Measurements from ENCODE around the gene CGREF1. TPM values are rescaled to one million over a fixed set of nuclear protein-coding genes. Genes with fewer than 3 reads are reported as not detected.
A peak's percentile ranks its signal among the peaks of the same experiment; 100 is the strongest.

Gene CGREF1
- total and polyA plus RNA-seq, 4 donors: 19.0 to 55.3 (median 35.4) TPM

- no peak for DNase-seq (ENCODE audit: low read depth in 4 of 6, low spot score in 6 of 6)
- H3K4me3 ChIP-seq (ENCODE audit: low read depth, low read length): no peak overlapping the region
- no peaks in the 10 kb centered on the region for H3K9me3 ChIP-seq (ENCODE audit: control insufficient read depth, insufficient read depth, low read length)
- 89% methylated on average over 11 of the region's 11 CpGs for WGBS (ENCODE audit: insufficient coverage)
- H3K27ac ChIP-seq (ENCODE audit: low read depth, low read length): no peak overlapping the region
- H3K36me3 ChIP-seq (ENCODE audit: control insufficient read depth, insufficient read depth, low read length): peaks cover 54% of the 10 kb centered on the region
- H3K4me1 ChIP-seq (ENCODE audit: control insufficient read depth, insufficient read depth, low read length): peaks cover 24% of the 10 kb centered on the region
- H3K27me3 ChIP-seq (ENCODE audit: control insufficient read depth, insufficient read depth, low read length): no peaks in the 10 kb centered on the region
Observed at GRCh38 chr2:27053321-27053720, 65.6 kb downstream of the CGREF1 start.

- Histone ChIP-seq H3K27ac (ENCODE audit: low read depth, low read length) (peak overlapping the region; percentile 99), H3K4me1 (ENCODE audit: control insufficient read depth, insufficient read depth, low read length) (peaks cover 24% of the 10 kb centered on the region), H3K9me3 (ENCODE audit: control insufficient read depth, insufficient read depth, low read length) (no peaks in the 10 kb centered on the region), H3K4me3 (ENCODE audit: low read depth, low read length) (peak overlapping the region; percentile 94), H3K27me3 (ENCODE audit: control insufficient read depth, insufficient read depth, low read length) (no peaks in the 10 kb centered on the region), H3K36me3 (ENCODE audit: control insufficient read depth, insufficient read depth, low read length) (peaks cover 42% of the 10 kb centered on the region)
- WGBS (ENCODE audit: insufficient coverage): under 1% methylated on average over 18 of the region's 24 CpGs
- DNase-seq (ENCODE audit: low read depth in 4 of 6, low spot score in 6 of 6): no peak
Observed at GRCh38 chr2:27051902-27052645, 66.9 kb downstream of the CGREF1 start.

GRCh38 chr2:27050996-27051901 lies 67.7 kb downstream of the CGREF1 start, which contains the start of gene AGBL5:
TSS of gene AGBL5 (plus strand) at chr2:27051668. CDS start at chr2:27052959, 1,291 bp downstream.
- DNase-seq (ENCODE audit: low read depth in 4 of 6, low spot score in 6 of 6): peak; percentile 88 to 99 (median 94)
- WGBS (ENCODE audit: insufficient coverage): under 1% methylated on average over 62 of the region's 67 CpGs
- peak within 1 kb of the TSS; percentile 94 for H3K4me3 ChIP-seq (ENCODE audit: low read depth, low read length)
- H3K4me1 ChIP-seq (ENCODE audit: control insufficient read depth, insufficient read depth, low read length): peaks cover 24% of the 10 kb centered on the region
- H3K27me3 ChIP-seq (ENCODE audit: control insufficient read depth, insufficient read depth, low read length): no peaks in the 10 kb centered on the region
- no peaks in the 10 kb centered on the region for H3K9me3 ChIP-seq (ENCODE audit: control insufficient read depth, insufficient read depth, low read length)
- peaks cover 34% of the 10 kb centered on the region for H3K36me3 ChIP-seq (ENCODE audit: control insufficient read depth, insufficient read depth, low read length)
- H3K27ac ChIP-seq (ENCODE audit: low read depth, low read length): peak within 1 kb of the TSS; percentile 99

Other genes with a start within 250 kb of the CGREF1 start
- gene MAPRE3, start 148.5 kb downstream of the CGREF1 start, total RNA-seq: 10 to 100 TPM; 21.2 to 37.0 TPM
- gene MAPRE3, start 148.5 kb downstream of the CGREF1 start, polyA plus RNA-seq (ENCODE audit: insufficient read length in 2 of 2): 100 to 1,000 TPM; 193 to 200 TPM
- 10 to 100 TPM; 18.2 to 36.2 TPM for gene TMEM214, start 86.2 kb downstream of the CGREF1 start, total RNA-seq
- gene TMEM214, start 86.2 kb downstream of the CGREF1 start, polyA plus RNA-seq (ENCODE audit: insufficient read length in 2 of 2): 10 to 100 TPM; 44.0 to 60.3 TPM
- gene AGBL5, start 67.5 kb downstream of the CGREF1 start, total RNA-seq: 10 to 100 TPM; 14.3 to 32.0 TPM
- 10 to 100 TPM; 49.2 to 51.7 TPM for gene AGBL5, start 67.5 kb downstream of the CGREF1 start, polyA plus RNA-seq (ENCODE audit: insufficient read length in 2 of 2)
- 100 to 1,000 TPM; 191 to 454 TPM for gene OST4, start 47.5 kb downstream of the CGREF1 start, total RNA-seq
- gene OST4, start 47.5 kb downstream of the CGREF1 start, polyA plus RNA-seq (ENCODE audit: insufficient read length in 2 of 2): 100 to 1,000 TPM; 208 to 225 TPM
- gene EMILIN1, start 40.5 kb downstream of the CGREF1 start, total RNA-seq: 10 to 100 TPM; 20.9 to 46.2 TPM
- gene EMILIN1, start 40.5 kb downstream of the CGREF1 start, polyA plus RNA-seq (ENCODE audit: insufficient read length in 2 of 2): 10 to 100 TPM; 11.4 to 16.2 TPM
- gene KHK, start 32.4 kb downstream of the CGREF1 start, total RNA-seq: 1 to 10 TPM; 4.1 to 6.0 TPM
- 10 to 100 TPM; 16.9 to 19.1 TPM for gene KHK, start 32.4 kb downstream of the CGREF1 start, polyA plus RNA-seq (ENCODE audit: insufficient read length in 2 of 2)
- under 1 TPM; 0.77 to 0.79 TPM for gene ABHD1, start 4.7 kb upstream of the CGREF1 start, total RNA-seq
- gene ABHD1, start 4.7 kb upstream of the CGREF1 start, polyA plus RNA-seq (ENCODE audit: insufficient read length in 2 of 2): 1 to 10 TPM; 2.5 to 2.9 TPM
- 10 to 100 TPM; 27.1 to 48.4 TPM for gene PREB, start 15.5 kb upstream of the CGREF1 start, total RNA-seq
- 10 to 100 TPM; 62.7 to 62.9 TPM for gene PREB, start 15.5 kb upstream of the CGREF1 start, polyA plus RNA-seq (ENCODE audit: insufficient read length in 2 of 2)
- not detected for gene PRR30, start 20.3 kb upstream of the CGREF1 start, total RNA-seq
- not detected for gene PRR30, start 20.3 kb upstream of the CGREF1 start, polyA plus RNA-seq (ENCODE audit: insufficient read length in 2 of 2)
- gene TCF23, start 29.9 kb upstream of the CGREF1 start, total RNA-seq: under 1 TPM in 1 of 2 donors, not detected in 1; 0.06 TPM
- under 1 TPM in 1 of 2 donors, not detected in 1; 0.14 TPM for gene TCF23, start 29.9 kb upstream of the CGREF1 start, polyA plus RNA-seq (ENCODE audit: insufficient read length in 2 of 2)
- gene ATRAID, start 92.9 kb upstream of the CGREF1 start, total RNA-seq: 100 to 1,000 TPM; 103 to 198 TPM
- gene ATRAID, start 92.9 kb upstream of the CGREF1 start, polyA plus RNA-seq (ENCODE audit: insufficient read length in 2 of 2): 100 to 1,000 TPM in 1 of 2 donors, 10 to 100 TPM in 1; 93.3 to 110 TPM
- 10 to 100 TPM; 41.4 to 68.4 TPM for gene SLC5A6, start 93.1 kb upstream of the CGREF1 start, total RNA-seq
- 10 to 100 TPM; 50.1 to 68.6 TPM for gene SLC5A6, start 93.1 kb upstream of the CGREF1 start, polyA plus RNA-seq (ENCODE audit: insufficient read length in 2 of 2)
- gene CAD, start 98.2 kb upstream of the CGREF1 start, total RNA-seq: 10 to 100 TPM; 26.5 to 30.3 TPM
- gene CAD, start 98.2 kb upstream of the CGREF1 start, polyA plus RNA-seq (ENCODE audit: insufficient read length in 2 of 2): 10 to 100 TPM; 38.7 to 49.2 TPM
- gene SLC30A3, start 143.9 kb upstream of the CGREF1 start, total RNA-seq: 1 to 10 TPM; 2.9 to 5.5 TPM
- 10 to 100 TPM; 18.6 to 30.2 TPM for gene SLC30A3, start 143.9 kb upstream of the CGREF1 start, polyA plus RNA-seq (ENCODE audit: insufficient read length in 2 of 2)
- gene DNAJC5G, start 156.3 kb upstream of the CGREF1 start, total RNA-seq: under 1 TPM; 0.22 to 0.50 TPM
- 1 to 10 TPM in 1 of 2 donors, under 1 TPM in 1; 0.48 to 1.7 TPM for gene DNAJC5G, start 156.3 kb upstream of the CGREF1 start, polyA plus RNA-seq (ENCODE audit: insufficient read length in 2 of 2)
- under 1 TPM; 0.17 to 0.30 TPM for gene TRIM54, start 163.3 kb upstream of the CGREF1 start, total RNA-seq
- gene TRIM54, start 163.3 kb upstream of the CGREF1 start, polyA plus RNA-seq (ENCODE audit: insufficient read length in 2 of 2): 1 to 10 TPM; 1.3 to 1.6 TPM
- 1 to 10 TPM in 1 of 2 donors, under 1 TPM in 1; 0.79 to 2.6 TPM for gene UCN, start 189.3 kb upstream of the CGREF1 start, total RNA-seq
- 1 to 10 TPM; 4.0 to 4.6 TPM for gene UCN, start 189.3 kb upstream of the CGREF1 start, polyA plus RNA-seq (ENCODE audit: insufficient read length in 2 of 2)
- 100 to 1,000 TPM in 1 of 2 donors, 10 to 100 TPM in 1; 46.6 to 124 TPM for gene MPV17, start 204.0 kb upstream of the CGREF1 start, total RNA-seq
- gene MPV17, start 204.0 kb upstream of the CGREF1 start, polyA plus RNA-seq (ENCODE audit: insufficient read length in 2 of 2): 100 to 1,000 TPM; 108 to 132 TPM
- 10 to 100 TPM; 37.8 to 41.5 TPM for gene GTF3C2, start 237.6 kb upstream of the CGREF1 start, total RNA-seq
- 10 to 100 TPM; 44.5 to 60.5 TPM for gene GTF3C2, start 237.6 kb upstream of the CGREF1 start, polyA plus RNA-seq (ENCODE audit: insufficient read length in 2 of 2)

Measured in spinal cord (tissue), 10 donors.